HepG2 (cell line): ENCODE data around the gene NPBWR2. TPM values are rescaled to one million over a fixed set of nuclear protein-coding genes. Genes with fewer than 3 reads are reported as not detected.

ENCODE experiments used
- FOXK1 ChIP-seq: sonication (generic); formaldehyde crosslinking; IDR thresholded peaks from 2 replicates; pipeline ENCODE4 v1.4.0; 2020; ENCODE audit warnings: low read depth, missing genetic modification reagents, borderline replicate concordance
- GZF1 ChIP-seq: sonication (generic); formaldehyde crosslinking; IDR thresholded peaks from 2 replicates; pipeline ENCODE4 v1.5.1; 2020; ENCODE audit warnings: mild to moderate bottlenecking, missing genetic modification reagents
- HES4 ChIP-seq: sonication (generic); formaldehyde crosslinking; IDR thresholded peaks from 2 replicates; pipeline ENCODE4 v1.9.0; 2021; ENCODE audit warnings: mild to moderate bottlenecking, missing genetic modification reagents, borderline replicate concordance
- HIC2 ChIP-seq: sonication (generic); formaldehyde crosslinking; IDR thresholded peaks from 2 replicates; pipeline ENCODE4 v1.9.0; 2022; ENCODE audit warnings: low read depth, missing genetic modification reagents
- NONO ChIP-seq, 2 experiments: fragments of 450-650 bp in 1 of 2; sonication (generic) in 1 of 2; formaldehyde crosslinking in 1 of 2; IDR thresholded peaks in 1 of 2; conservative IDR thresholded peaks in 1 of 2; 2 replicates each; pipeline versions ENCODE4 v1.6.1 to v1.8.0; 2017 to 2022; ENCODE audit warnings: mild to moderate bottlenecking in 1 of 2, missing genetic modification reagents in 1 of 2, moderate library complexity in 1 of 2
- RXRB ChIP-seq: IDR thresholded peaks from 2 replicates; pipeline ENCODE4 v1.6.1; 2016; ENCODE audit warnings: borderline replicate concordance, missing genetic modification reagents, missing compliant biosample characterization
- SRSF1 ChIP-seq: fragments of 200-400 bp; formaldehyde crosslinking; optimal IDR thresholded peaks from 2 replicates; pipeline ENCODE3; 2017; ENCODE audit warnings: mild to moderate bottlenecking, low read depth, low read length, moderate library complexity
- U2AF2 ChIP-seq: fragments of 200-400 bp; formaldehyde crosslinking; IDR thresholded peaks from 2 replicates; pipeline ENCODE4 v1.6.1; 2017; ENCODE audit warnings: low read depth, mild to moderate bottlenecking, low read length
- ZBTB10 ChIP-seq: sonication (generic); formaldehyde crosslinking; IDR thresholded peaks from 2 replicates; pipeline ENCODE4 v1.4.0; 2020; ENCODE audit warnings: missing genetic modification reagents, borderline replicate concordance
- ZNF264 ChIP-seq: sonication (generic); formaldehyde crosslinking; IDR thresholded peaks from 2 replicates; pipeline ENCODE4 v1.4.0; 2020; ENCODE audit warnings: missing genetic modification reagents
- ZNF552 ChIP-seq: sonication (generic); formaldehyde crosslinking; IDR thresholded peaks from 2 replicates; pipeline ENCODE4 v1.9.0; 2022; ENCODE audit warnings: missing genetic modification reagents, mild to moderate bottlenecking, borderline replicate concordance
- ZNF567 ChIP-seq: sonication (generic); formaldehyde crosslinking; IDR thresholded peaks from 2 replicates; pipeline ENCODE4 v1.8.1; 2023; ENCODE audit warnings: mild to moderate bottlenecking, missing genetic modification reagents, borderline replicate concordance
- ZNF589 ChIP-seq: sonication (generic); formaldehyde crosslinking; conservative IDR thresholded peaks from 2 replicates; pipeline ENCODE4 v1.8.0; 2022; ENCODE audit warnings: mild to moderate bottlenecking, moderate library complexity, missing genetic modification reagents
- ZNF703 ChIP-seq: sonication (generic); formaldehyde crosslinking; IDR thresholded peaks from 2 replicates; pipeline ENCODE4 v1.5.1; 2020; ENCODE audit warnings: missing genetic modification reagents, mild to moderate bottlenecking, moderate library complexity, borderline replicate concordance
- ZNF773 ChIP-seq: sonication (generic); formaldehyde crosslinking; IDR thresholded peaks from 2 replicates; pipeline ENCODE4 v1.4.0; 2020; ENCODE audit warnings: missing genetic modification reagents, borderline replicate concordance
- ZZZ3 ChIP-seq: sonication (generic); formaldehyde crosslinking; IDR thresholded peaks from 2 replicates; pipeline ENCODE4 v1.4.0; 2020; ENCODE audit warnings: missing genetic modification reagents, mild to moderate bottlenecking, borderline replicate concordance
- polyA plus RNA-seq, 8 experiments: library from polyadenylated mRNA; depleted of rRNA in 3 of 8; stranded (reverse) in 7 of 8; unstranded in 1 of 8; fragments of >200 nt; fragmentation: Illumina TruSeq in 4 of 8; extraction: Trizol in 4 of 8; gene quantifications; 2 replicates each; pipeline versions ENCODE4 v1.2.1 to v1.2.3, GENCODE V29; 2011 to 2016; ENCODE audit warnings: low read depth in 4 of 8, missing spikeins in 1 of 8, mixed read lengths in 1 of 8; ENCODE audit not compliant: insufficient read depth in 1 of 8
- total RNA-seq, 5 experiments: library from RNA; depleted of rRNA; stranded (reverse); fragments of >200 nt; fragmentation: Illumina TruSeq; extraction: Trizol; gene quantifications; 2 replicates each; pipeline ENCODE4 v1.2.3, GENCODE V29; 2016; ENCODE audit warnings: low read depth in 1 of 5
- TF ChIP-seq, protein P1 (sequence below): sonication (generic); formaldehyde crosslinking; IDR thresholded peaks from 2 replicates; pipeline ENCODE4 v1.8.0; 2022; ENCODE audit warnings: missing genetic modification reagents, mild to moderate bottlenecking, inconsistent platforms, borderline replicate concordance
- TF ChIP-seq, protein P2 (sequence below): IDR thresholded peaks from 2 replicates; pipeline ENCODE4 v1.6.1; 2016; ENCODE audit warnings: missing compliant biosample characterization, missing genetic modification reagents, borderline replicate concordance
- TF ChIP-seq, protein P3 (sequence below): sonication (generic); formaldehyde crosslinking; IDR thresholded peaks from 2 replicates; pipeline ENCODE4 v1.5.1; 2020; ENCODE audit warnings: mild to moderate bottlenecking, missing genetic modification reagents, borderline replicate concordance

Gene NPBWR2
- total and polyA plus RNA-seq, 2 of the 13 experiments (the other 11 are each of a cell fraction or from before 2014, with no cell fraction given), result not detected

- TF ChIP-seq ZBTB10 (CRISPR knock-in tag) (no peak), ZNF703 (CRISPR knock-in tag) (no peak), HES4 (CRISPR knock-in tag) (0 out of 2 replicates have a peak, but pooled peaks have one; percentile 44), ZNF773 (no peak), NONO (IDR thresholded peaks at IDR 0.05) (no peak), NONO (CRISPR knock-in tag; conservative IDR thresholded peaks at IDR 0.05) (no peak; the same call in 1 of the 2 replicates), FOXK1 (CRISPR knock-in tag) (no peak), ZNF264 (CRISPR knock-in tag) (no peak), U2AF2 (no peak), ZNF552 (CRISPR knock-in tag) (no peak), ZNF589 (no peak), RXRB (CRISPR knock-in tag) (no peak), HIC2 (no peak; the same call in 1 of the 2 replicates), GZF1 (CRISPR knock-in tag) (no peak), SRSF1 (no peak), ZZZ3 (CRISPR knock-in tag) (no peak), ZNF567 (CRISPR knock-in tag) (no peak)
- TF ChIP-seq, protein P1, sequence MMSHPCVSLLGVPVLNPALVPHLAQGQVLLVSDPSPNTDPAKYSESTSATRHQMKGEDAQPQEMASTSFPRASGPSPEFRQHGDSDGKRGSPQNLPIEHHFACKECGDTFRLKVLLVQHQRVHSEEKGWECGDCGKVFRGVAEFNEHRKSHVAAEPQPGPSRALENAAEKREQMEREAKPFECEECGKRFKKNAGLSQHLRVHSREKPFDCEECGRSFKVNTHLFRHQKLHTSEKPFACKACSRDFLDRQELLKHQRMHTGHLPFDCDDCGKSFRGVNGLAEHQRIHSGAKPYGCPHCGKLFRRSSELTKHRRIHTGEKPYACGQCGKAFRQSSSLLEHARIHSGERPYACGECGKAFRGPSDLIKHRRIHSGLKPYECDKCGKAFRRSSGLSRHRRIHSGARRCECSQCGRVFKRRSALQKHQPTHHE (CRISPR knock-in tag), result no peak
- TF ChIP-seq, protein P2, sequence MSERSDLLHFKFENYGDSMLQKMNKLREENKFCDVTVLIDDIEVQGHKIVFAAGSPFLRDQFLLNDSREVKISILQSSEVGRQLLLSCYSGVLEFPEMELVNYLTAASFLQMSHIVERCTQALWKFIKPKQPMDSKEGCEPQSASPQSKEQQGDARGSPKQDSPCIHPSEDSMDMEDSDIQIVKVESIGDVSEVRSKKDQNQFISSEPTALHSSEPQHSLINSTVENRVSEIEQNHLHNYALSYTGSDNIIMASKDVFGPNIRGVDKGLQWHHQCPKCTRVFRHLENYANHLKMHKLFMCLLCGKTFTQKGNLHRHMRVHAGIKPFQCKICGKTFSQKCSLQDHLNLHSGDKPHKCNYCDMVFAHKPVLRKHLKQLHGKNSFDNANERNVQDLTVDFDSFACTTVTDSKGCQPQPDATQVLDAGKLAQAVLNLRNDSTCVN (CRISPR knock-in tag), result no peak
- TF ChIP-seq, protein P3, sequence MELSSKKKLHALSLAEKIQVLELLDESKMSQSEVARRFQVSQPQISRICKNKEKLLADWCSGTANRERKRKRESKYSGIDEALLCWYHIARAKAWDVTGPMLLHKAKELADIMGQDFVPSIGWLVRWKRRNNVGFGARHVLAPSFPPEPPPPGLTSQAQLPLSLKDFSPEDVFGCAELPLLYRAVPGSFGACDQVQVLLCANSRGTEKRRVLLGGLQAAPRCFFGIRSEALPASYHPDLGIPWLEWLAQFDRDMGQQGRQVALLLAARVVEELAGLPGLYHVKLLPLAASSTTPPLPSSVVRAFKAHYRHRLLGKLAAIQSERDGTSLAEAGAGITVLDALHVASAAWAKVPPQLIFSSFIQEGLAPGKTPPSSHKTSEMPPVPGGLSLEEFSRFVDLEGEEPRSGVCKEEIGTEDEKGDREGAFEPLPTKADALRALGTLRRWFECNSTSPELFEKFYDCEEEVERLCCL (CRISPR knock-in tag), result no peak
These were observed 5.4 kb downstream of the NPBWR2 start (continued) for GRCh38 chr20:64101731-64102621.
